ENCODE data around the gene SREBF2. TPM values are rescaled to one million over a fixed set of nuclear protein-coding genes. Genes with fewer than 3 reads are reported as not detected.
A peak's percentile ranks its signal among the peaks of the same experiment; 100 is the strongest.

Gene SREBF2
- total and polyA plus RNA-seq, 2 of the 8 experiments (the other 6 are each of a cell fraction or from before 2014, with no cell fraction given) = 125 to 144 TPM

GRCh38 chr22:41939981-41940831 is 107.3 kb downstream of the SREBF2 start:
- Histone ChIP-seq H3K27ac (ENCODE audit: low read depth, low read length) (no peak overlapping the region), H3K14ac (ENCODE audit: insufficient read length) (no peak overlapping the region), H4K91ac (replicated peaks; ENCODE audit: insufficient read length, low read length) (no peak overlapping the region), H3K4me1 (replicated peaks in 1 of 4; ENCODE audit: control insufficient read depth in 3 of 4, insufficient read depth in 4 of 4, low read length in 3 of 4) (peaks cover 0 to 2% (median under 1%) of the 10 kb centered on the region in 4 experiments; a peak in 3 of 7 replicates), H3K23me2 (ENCODE audit: low read depth, low read length) (no peaks in the 10 kb centered on the region), H3K79me2 (ENCODE audit: control insufficient read depth in 1 of 2, insufficient read depth in 2 of 2, low read length in 2 of 2) (0 out of 4 replicates have a peak, but pooled peaks cover 0 to 2% of the 10 kb centered on the region in 2 experiments), H2AK5ac (ENCODE audit: low read depth, low read length) (no peak overlapping the region), H4K8ac (ENCODE audit: extremely low read depth, insufficient read depth, low read length) (0 out of 2 replicates have a peak overlapping the region, but pooled peaks have one; percentile 52), H3K4ac (replicated peaks; ENCODE audit: insufficient read length, low read depth, low read length) (no peak overlapping the region), H4K5ac (ENCODE audit: insufficient read length, low read depth, low read length) (no peak overlapping the region), H3K4me2 (ENCODE audit: insufficient read depth in 1 of 2, low read depth in 2 of 2, low read length in 2 of 2) (no peak overlapping the region), H2BK5ac (ENCODE audit: low read depth, low read length) (no peak overlapping the region), H2BK12ac (ENCODE audit: low read depth, low read length) (no peak overlapping the region), H2BK15ac (ENCODE audit: low read length) (no peak overlapping the region), H3K4me3 (ENCODE audit: extremely low read depth in 1 of 4, insufficient read depth in 2 of 4, low read depth in 3 of 4, low read length in 4 of 4) (no peak overlapping the region), H3K36me3 (ENCODE audit: control insufficient read depth in 2 of 4, insufficient read depth in 4 of 4, low read length in 3 of 4) (peaks cover 27 to 56% (median 46%) of the 10 kb centered on the region in 4 experiments), H3K79me1 (ENCODE audit: low read depth, low read length) (peaks cover 5% of the 10 kb centered on the region), H2AFZ (ENCODE audit: low read length) (no peak overlapping the region), H2BK20ac (ENCODE audit: low read length) (no peak overlapping the region), H3K23ac (ENCODE audit: insufficient read length) (no peak overlapping the region), H3K56ac (replicated peaks; ENCODE audit: insufficient read length, low read depth, low read length) (no peak overlapping the region), H3K27me3 (replicated peaks in 1 of 4; ENCODE audit: control insufficient read depth in 3 of 4, extremely low read depth in 1 of 4, insufficient read depth in 3 of 4, low read length in 3 of 4) (no peaks in the 10 kb centered on the region), H3K18ac (ENCODE audit: extremely low read depth, low read length) (no peak overlapping the region; the same call in none of the 2 replicates), H3K9ac (replicated peaks in 1 of 4; ENCODE audit: extremely low read depth in 1 of 4, low read depth in 3 of 4, low read length in 3 of 4) (no peak overlapping the region; a peak in 2 of 7 replicates), H2BK120ac (replicated peaks; ENCODE audit: low read depth, low read length) (no peak overlapping the region), H3K9me3 (ENCODE audit: insufficient read depth in 2 of 2, low read depth in 1 of 2, low read length in 1 of 2) (no peaks in the 10 kb centered on the region), H4K20me1 (replicated peaks in 1 of 2; ENCODE audit: control insufficient read depth in 1 of 2, insufficient read depth in 2 of 2, low read length in 2 of 2) (peaks cover 14 to 22% of the 10 kb centered on the region in 2 experiments)
- ChIA-PET POLR2A (ENCODE audit: partially characterized antibody) (interaction anchor here (1.0 to 2.0 kb wide), 5 partner anchors 12 to 31 kb away, joined by 3 to 17 read pairs (median 4); partner anchors contain the start of gene TNFRSF13C), CTCF (ENCODE audit: partially characterized antibody) (interaction anchor here (0.7 to 6.3 kb wide), 31 partner anchors 9 to 662 kb away, joined by 3 to 77 read pairs (median 4); partner anchors contain the start of genes SMIM45 and TNFRSF13C)
- FAIRE-seq (no peak), DNase-seq (ENCODE audit: low read depth in 1 of 2, low spot score in 2 of 2) (no peak)
- TF ChIP-seq KDM1A (IDR thresholded peaks at IDR 0.05; ENCODE audit: borderline replicate concordance, low read length) (no peak), SRF (IDR thresholded peaks at IDR 0.05; ENCODE audit: low read depth, low read length) (no peak), JUND (IDR thresholded peaks at IDR 0.05; ENCODE audit: low read length) (no peak), EGR1 (IDR thresholded peaks at IDR 0.05; ENCODE audit: borderline replicate concordance, low read depth, low read length) (no peak), EP300 (IDR thresholded peaks at IDR 0.05; ENCODE audit: borderline replicate concordance in 1 of 2, low read depth in 2 of 2, low read length in 2 of 2) (no peak), TEAD4 (IDR thresholded peaks at IDR 0.05; ENCODE audit: low read depth, low read length) (no peak), CHD2 (IDR thresholded peaks at IDR 0.05; ENCODE audit: low read length) (no peak), MAFK (IDR thresholded peaks at IDR 0.05; ENCODE audit: low read depth, low read length) (no peak), SIRT6 (IDR thresholded peaks at IDR 0.05; ENCODE audit: low read length) (no peak), JUN (IDR thresholded peaks at IDR 0.05; ENCODE audit: low read depth, low read length) (no peak), SIN3A (conservative IDR thresholded peaks at IDR 0.05 in 1 of 2, IDR thresholded peaks at IDR 0.05 in 1 of 2; ENCODE audit: low read depth in 1 of 2, low read length in 2 of 2) (no peak)
- WGBS, 2 experiments (ENCODE audit: extremely low coverage in 1 of 2, insufficient coverage in 1 of 2, insufficient read length in 1 of 2, insufficient replicate concordance in 2 of 2, low coverage in 1 of 2, low lambda C conversion rate in 2 of 2, missing lambda C conversion rate in 1 of 2) = 92% methylated on average over 13 of the region's 13 CpGs; no CpG with 5 or more reads in 1 of the 2 experiments

Measured in H1 (cell line).